ENCODE data around the gene TGFBR3L. TPM values are rescaled to one million over a fixed set of nuclear protein-coding genes. Genes with fewer than 3 reads are reported as not detected.

The TGFBR3L gene
- total RNA-seq, 1 experiment from 2014 or later = 7.1 TPM

- DNase-seq (ENCODE audit: low read depth) = peak; percentile 100
Measured at GRCh38 chr19:7903244-7904073, 11.2 kb upstream of the TGFBR3L start, which contains the start of gene MAP2K7. MAP2K7 (plus strand) TSS chr19:7903877; CDS start chr19:7903945, 68 bp downstream.

GRCh38 chr19:7904074-7905020, 10.3 kb upstream of the TGFBR3L start:
- peak; percentile 38 for DNase-seq (ENCODE audit: low read depth)

- DNase-seq (ENCODE audit: low read depth) = no peak
Measured at GRCh38 chr19:7905268-7905667, 9.4 kb upstream of the TGFBR3L start.

GRCh38 chr19:7905859-7906258, 8.8 kb upstream of the TGFBR3L start:
- no peak for DNase-seq (ENCODE audit: low read depth)

- no peak for DNase-seq (ENCODE audit: low read depth)
Measured at GRCh38 chr19:7907122-7907521, 7.5 kb upstream of the TGFBR3L start.

GRCh38 chr19:7907544-7907943, 7.1 kb upstream of the TGFBR3L start:
- no peak for DNase-seq (ENCODE audit: low read depth)

GRCh38 chr19:7908078-7908699, 6.4 kb upstream of the TGFBR3L start:
- no peak for DNase-seq (ENCODE audit: low read depth)

- DNase-seq (ENCODE audit: low read depth) = no peak
Measured at GRCh38 chr19:7908742-7909461, 5.7 kb upstream of the TGFBR3L start.

- no peak for DNase-seq (ENCODE audit: low read depth)
Measured at GRCh38 chr19:7909471-7910067, 5.1 kb upstream of the TGFBR3L start.

GRCh38 chr19:7910321-7911161, 4.1 kb upstream of the TGFBR3L start:
- DNase-seq (ENCODE audit: low read depth) = no peak

- DNase-seq (ENCODE audit: low read depth) = no peak
Measured at GRCh38 chr19:7911508-7912143, 3.0 kb upstream of the TGFBR3L start.

- no peak for DNase-seq (ENCODE audit: low read depth)
Measured at GRCh38 chr19:7912144-7912696, 2.4 kb upstream of the TGFBR3L start.

GRCh38 chr19:7912697-7913564, 1.7 kb upstream of the TGFBR3L start:
- no peak for DNase-seq (ENCODE audit: low read depth)

GRCh38 chr19:7913652-7914051, 978 bp upstream of the TGFBR3L start:
- DNase-seq (ENCODE audit: low read depth) = no peak

- DNase-seq (ENCODE audit: low read depth) = no peak
Measured at GRCh38 chr19:7914099-7914498, 531 bp upstream of the TGFBR3L start.

- DNase-seq (ENCODE audit: low read depth) = no peak
Measured at GRCh38 chr19:7915250-7916102, 846 bp downstream of the TGFBR3L start.

All from Daoy (cell line).